Muscle of arm (tissue), 12 donors: ENCODE results near the gene PRMT2. TPM values are rescaled to one million over a fixed set of nuclear protein-coding genes. Genes with fewer than 3 reads are reported as not detected.
"Not testable (repeated sequence)": the region's sequence is repeated elsewhere in the genome, so short reads cannot be mapped to it uniquely, and the experiment has no call there.

Experiments used
- DNase-seq: peaks from one replicate; pipeline ENCODE4 v3.0.0-alpha.2; 2013
- polyA plus RNA-seq, 12 donors: library from polyadenylated mRNA; unstranded; fragments of 120-200 nt; gene quantifications; one replicate each; pipeline ENCODE4 v1.2.1, GENCODE V29; 2013; ENCODE audit not compliant: insufficient read length in 12 of 12

Gene PRMT2
- polyA plus RNA-seq, 12 donors = 71.7 to 128 (median 114) TPM; not detected in 1

DNA sequence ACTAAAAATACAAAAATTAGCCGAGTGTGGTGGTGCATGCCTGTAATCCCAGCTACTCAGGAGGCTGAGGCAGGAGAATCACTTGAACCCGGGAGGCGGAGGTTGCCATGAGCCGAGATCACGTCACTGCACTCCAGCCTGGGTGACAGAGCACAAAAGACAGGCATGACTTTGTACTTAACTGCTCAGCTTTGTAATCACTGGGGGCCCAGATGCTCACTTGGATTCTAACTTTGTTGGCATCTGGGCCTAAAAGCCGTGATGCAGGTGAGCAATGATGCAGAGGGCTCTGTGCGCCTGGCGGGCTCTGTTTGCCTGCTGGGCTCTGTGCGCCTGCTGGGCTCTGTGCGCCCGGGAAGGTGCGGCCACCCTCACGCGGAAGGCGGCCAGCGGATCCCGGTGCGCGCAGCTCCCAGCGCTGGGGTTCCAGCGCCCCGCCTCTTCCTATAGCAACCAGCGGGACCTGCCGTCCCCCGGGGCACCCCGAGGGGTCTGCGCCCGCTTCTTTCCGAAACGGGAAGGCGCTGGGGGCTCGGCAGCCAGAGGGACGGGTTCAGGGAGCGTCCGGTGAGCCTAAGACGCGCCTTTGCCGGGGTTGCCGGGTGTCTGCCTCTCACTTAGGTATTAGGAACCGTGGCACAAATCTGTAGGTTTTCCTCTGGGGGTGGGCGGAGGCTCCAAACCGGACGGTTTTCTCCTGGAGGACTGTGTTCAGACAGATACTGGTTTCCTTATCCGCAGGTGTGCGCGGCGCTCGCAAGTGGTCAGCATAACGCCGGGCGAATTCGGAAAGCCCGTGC is 31.7 kb downstream of the PRMT2 start:
- no peak for DNase-seq

DNA sequence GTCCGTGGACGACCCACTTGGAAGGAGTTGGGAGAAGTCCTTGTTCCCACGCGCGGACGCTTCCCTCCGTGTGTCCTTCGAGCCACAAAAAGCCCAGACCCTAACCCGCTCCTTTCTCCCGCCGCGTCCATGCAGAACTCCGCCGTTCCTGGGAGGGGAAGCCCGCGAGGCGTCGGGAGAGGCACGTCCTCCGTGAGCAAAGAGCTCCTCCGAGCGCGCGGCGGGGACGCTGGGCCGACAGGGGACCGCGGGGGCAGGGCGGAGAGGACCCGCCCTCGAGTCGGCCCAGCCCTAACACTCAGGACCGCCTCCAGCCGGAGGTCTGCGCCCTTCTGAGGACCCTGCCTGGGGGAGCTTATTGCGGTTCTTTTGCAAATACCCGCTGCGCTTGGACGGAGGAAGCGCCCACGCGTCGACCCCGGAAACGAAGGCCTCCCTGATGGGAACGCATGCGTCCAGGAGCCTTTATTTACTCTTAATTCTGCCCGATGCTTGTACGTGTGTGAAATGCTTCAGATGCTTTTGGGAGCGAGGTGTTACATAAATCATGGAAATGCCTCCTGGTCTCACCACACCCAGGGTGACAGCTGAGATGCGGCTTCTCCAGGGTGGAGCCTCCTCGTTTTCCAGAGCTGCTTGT is 32.4 kb downstream of the PRMT2 start:
- peak; percentile 12 for DNase-seq

DNA sequence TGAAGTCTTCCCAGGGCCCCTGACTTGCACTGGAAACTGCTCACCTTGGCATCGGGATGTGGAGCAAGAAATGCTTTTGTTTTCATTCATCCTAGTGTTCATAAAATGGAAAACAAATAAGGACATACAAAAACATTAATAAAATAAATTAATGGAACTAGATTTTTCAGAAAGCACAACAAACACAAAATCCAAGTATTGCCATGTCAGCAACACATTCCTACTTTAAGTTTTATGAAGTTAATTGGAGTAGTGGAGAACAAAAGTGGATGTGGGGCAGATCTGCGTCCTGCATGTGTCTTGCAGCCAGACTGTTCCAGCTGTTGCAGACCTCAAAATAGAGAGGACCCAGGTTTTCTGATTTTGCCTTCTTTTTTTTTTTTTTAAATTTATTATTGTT is 32.9 kb downstream of the PRMT2 start:
- no peak for DNase-seq

DNA sequence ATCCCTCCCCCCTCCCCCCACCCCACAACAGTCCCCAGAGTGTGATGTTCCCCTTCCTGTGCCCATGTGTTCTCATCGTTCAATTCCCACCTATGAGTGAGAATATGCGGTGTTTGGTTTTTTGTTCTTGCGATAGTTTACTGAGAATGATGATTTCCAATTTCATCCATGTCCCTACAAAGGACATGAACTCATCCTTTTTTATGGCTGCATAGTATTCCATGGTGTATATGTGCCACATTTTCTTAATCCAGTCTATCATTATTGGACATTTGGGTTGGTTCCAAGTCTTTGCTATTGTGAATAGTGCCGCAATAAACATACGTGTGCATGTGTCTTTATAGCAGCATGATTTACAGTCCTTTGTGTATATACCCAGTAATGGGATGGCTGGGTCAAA is 33.4 kb downstream of the PRMT2 start:
- DNase-seq = not testable (repeated sequence)

DNA sequence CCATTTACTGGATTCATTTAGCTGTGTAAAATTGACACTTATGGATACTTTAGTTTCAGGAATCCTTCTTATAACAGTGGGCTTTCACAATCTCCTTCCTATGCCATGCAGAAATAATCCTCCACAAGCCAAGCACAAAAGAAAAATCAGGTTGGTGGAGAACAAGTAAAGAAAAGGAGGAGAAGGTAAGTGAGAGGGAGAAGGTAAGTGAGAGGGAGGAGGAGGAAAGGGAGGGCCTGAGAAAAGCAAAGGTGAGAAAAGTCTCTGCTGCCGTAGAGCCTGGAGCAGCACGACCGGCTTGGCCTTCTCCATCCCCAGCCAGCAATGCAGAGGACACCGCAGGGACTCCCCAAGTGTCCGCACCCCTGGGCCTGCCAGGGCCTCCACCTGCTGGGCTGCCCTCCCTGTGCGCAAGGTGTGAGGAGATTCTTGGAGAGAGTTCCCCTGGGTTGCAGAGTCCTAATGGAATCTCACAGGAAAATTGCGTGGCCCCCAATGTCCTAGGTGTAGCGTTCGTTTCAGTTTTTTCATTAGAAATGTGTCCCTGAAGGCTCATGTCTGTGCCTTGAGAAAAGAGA is 39.0 kb downstream of the PRMT2 start:
- no peak for DNase-seq

DNA sequence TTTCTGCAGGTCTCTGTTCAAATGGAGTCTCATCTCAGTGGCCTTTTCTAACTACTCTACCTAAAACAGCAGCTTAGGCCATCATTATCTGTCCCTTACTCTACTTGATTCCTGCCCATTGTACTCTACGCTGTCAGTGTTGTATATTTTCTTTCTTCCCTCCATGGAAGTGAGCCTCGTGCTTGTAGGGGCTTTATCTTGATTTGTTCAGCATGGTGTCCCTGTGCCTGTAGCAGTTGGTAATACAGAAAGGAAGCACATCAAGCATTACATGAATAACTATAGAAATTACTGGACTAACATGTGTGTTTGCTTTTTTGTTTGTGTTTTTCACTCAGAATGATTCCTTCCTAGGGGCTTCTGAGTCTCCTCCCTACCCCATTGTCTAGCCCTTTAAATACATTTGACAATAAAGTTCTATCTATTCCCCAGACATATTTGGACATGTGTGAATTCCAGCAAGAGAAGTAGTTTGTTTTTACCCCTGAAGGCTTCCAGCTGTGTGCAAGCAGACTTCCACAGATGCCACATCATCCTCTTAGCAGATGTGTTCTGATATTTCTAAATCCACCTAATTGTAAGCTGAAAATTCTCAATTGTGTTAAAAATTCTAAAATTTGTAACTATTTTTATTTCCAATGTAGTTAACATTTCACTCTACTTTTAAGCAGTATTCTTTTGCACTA is 40.3 kb downstream of the PRMT2 start:
- no peak for DNase-seq

DNA sequence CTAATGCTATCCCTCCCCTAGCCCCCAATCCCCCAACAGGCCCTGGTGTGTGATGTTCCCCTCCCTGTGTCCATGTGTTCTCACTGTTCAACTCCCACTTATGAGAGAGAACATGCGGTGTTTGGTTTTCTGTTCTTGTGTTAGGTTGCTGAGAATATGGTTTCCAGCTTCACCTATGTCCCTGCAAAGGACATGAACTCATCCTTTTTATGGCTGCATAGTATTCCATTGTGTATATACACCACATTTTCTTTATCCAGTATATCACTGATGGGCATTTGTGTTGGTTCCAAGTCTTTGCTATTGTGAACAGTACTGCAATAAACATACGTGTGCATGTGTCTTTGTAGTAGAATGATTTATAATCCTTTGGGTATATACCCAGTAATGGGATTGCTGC is 41.1 kb downstream of the PRMT2 start:
- not testable (repeated sequence) for DNase-seq

DNA sequence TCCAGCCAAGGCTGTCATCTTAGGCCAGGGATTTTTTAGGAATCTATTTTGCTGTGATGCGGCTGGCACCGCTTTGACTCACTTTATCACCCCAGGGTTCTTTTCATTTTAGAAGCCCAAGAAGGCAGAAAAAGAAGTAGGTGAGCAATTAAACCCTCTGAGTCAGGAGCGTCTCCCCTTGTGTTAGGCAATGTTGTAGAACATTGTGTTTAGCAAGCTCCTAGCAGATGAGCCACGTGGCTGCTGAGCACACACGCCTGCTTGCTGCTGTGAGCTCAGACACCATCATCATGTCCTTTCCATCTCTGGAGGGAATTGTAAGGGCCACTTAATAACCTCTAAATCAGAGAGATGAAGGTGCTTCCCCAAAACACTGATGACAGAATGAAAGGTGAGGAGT is 46.1 kb downstream of the PRMT2 start:
- DNase-seq = not testable (repeated sequence)

DNA sequence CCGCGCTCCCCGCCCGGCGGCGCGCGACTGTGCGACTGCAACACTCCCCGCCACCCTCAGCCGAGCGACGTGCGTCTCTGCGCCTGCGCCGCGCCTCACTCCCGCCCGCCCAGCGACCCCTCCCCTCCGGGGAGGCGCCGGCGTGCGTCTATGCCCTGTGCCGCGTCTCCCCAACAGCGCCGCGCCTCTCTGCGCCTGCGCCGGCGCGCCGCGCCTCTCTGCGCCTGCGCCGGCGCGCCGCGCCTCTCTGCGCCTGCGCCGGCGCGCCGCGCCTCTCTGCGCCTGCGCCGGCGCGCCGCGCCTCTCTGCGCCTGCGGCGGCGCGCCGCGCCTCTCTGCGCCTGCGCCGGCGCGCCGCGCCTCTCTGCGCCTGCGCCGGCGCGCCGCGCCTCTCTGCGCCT is 63.2 kb downstream of the PRMT2 start:
- not testable (repeated sequence) for DNase-seq

DNA sequence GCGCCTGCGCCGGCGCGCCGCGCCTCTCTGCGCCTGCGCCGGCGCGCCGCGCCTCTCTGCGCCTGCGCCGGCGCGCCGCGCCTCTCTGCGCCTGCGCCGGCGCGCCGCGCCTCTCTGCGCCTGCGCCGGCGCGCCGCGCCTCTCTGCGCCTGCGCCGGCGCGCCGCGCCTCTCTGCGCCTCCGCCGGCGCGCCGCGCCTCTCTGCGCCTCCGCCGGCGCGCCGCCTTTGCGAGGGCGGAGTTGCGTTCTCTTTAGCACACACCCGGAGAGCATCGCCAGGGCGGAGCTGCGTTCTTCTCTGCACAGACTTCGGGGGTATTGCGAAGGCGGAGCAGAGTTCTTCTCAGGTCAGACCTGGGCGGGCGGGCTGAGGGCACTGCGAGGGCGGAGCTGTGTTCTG is 63.6 kb downstream of the PRMT2 start:
- not testable (repeated sequence) for DNase-seq

Other genes with a start within 250 kb of the PRMT2 start
- gene DIP2A, start 176.8 kb upstream of the PRMT2 start, polyA plus RNA-seq = 10 to 100 TPM in 11 of 12 donors, not detected in 1; 18.4 to 42.8 (median 24.6) TPM
- gene S100B, start 30.6 kb upstream of the PRMT2 start, polyA plus RNA-seq = 10 to 100 TPM in 7 of 12 donors, 1 to 10 TPM in 3, not detected in 2; 8.5 to 48.0 (median 14.2) TPM